Upper lobe of left lung (tissue), 4 donors: ENCODE results near the gene C5orf15.

Source experiments
- CTCF ChIP-seq, 6 experiments: fragments of 450-650 bp in 4 of 6; fragments of 200-600 bp in 2 of 6; sonication (generic) in 2 of 6; IDR thresholded peaks; one replicate each; pipeline ENCODE4 v1.5.1; 2016 to 2019; ENCODE audit warnings: antibody characterized with exemption in 6 of 6
- POLR2AphosphoS5 ChIP-seq, 2 donors: sonication (generic); formaldehyde crosslinking; IDR thresholded peaks; one replicate each; pipeline ENCODE4 v1.5.1; 2017; ENCODE audit warnings: antibody characterized with exemption in 2 of 2

- TF ChIP-seq CTCF (IDR thresholded peaks at IDR 0.05) = no peak
- TF ChIP-seq POLR2AphosphoS5 (IDR thresholded peaks at IDR 0.05) = no peak
Observed at GRCh38 chr5:133925866-133926488, 42.4 kb downstream of the C5orf15 start.
